ENCODE data around the gene SECISBP2. TPM values are rescaled to one million over a fixed set of nuclear protein-coding genes. Genes with fewer than 3 reads are reported as not detected.
"Not testable (repeated sequence)": the region's sequence is repeated elsewhere in the genome, so short reads cannot be mapped to it uniquely, and the experiment has no call there.

Gene SECISBP2
- total RNA-seq, 4 donors from 2014 or later: 77.1 to 110 (median 90.6) TPM

DNA sequence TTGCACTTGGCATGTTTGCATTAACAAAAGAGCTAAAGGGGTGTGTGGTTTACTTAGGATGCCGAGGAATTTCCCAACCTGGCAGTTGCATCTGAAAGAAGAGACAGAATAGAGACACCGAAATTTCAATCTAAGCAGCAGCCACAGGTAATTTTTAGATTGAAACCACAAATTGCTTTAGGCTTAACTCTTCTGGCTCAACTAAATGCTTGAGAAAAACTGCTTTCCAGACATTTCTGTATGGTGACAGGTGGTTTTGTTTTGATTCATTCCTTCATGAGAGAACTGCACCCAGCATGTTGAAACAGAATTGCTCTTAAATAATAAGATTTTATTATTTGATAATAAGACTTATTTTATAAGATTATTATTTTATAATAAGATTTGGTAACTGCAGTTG lies 21.5 kb downstream of the SECISBP2 start:
- WGBS, 2 donors: 56 to 59% methylated on average over 2 of the region's 2 CpGs
- intact Hi-C loops (cut with DNase I): no loop called here

DNA sequence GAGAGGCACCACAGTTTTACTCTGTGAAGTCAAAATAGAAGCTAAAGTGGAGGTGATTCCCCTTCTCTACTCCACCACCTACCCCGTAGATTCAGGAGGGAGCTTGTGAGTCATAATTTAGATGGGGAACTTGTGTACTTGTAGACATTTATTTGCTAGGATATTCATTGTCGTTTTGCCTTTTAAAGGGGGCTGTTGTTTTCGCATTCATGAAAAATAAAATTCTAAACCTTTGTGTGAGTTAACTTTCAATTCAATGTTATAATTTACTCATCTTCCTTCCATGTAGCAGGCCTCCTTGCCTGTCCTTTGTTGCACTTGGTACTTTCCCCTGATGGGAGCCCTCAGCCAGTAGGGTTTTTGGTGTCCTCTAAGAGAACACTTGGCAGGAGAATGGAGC lies 22.0 kb downstream of the SECISBP2 start:
- intact Hi-C loops (cut with DNase I): no loop called here
- 96% methylated on average over 3 of the region's 3 CpGs for WGBS, 2 donors
- no peak for TF ChIP-seq POLR2A (IDR thresholded peaks at IDR 0.05)
- TF ChIP-seq, protein P1, sequence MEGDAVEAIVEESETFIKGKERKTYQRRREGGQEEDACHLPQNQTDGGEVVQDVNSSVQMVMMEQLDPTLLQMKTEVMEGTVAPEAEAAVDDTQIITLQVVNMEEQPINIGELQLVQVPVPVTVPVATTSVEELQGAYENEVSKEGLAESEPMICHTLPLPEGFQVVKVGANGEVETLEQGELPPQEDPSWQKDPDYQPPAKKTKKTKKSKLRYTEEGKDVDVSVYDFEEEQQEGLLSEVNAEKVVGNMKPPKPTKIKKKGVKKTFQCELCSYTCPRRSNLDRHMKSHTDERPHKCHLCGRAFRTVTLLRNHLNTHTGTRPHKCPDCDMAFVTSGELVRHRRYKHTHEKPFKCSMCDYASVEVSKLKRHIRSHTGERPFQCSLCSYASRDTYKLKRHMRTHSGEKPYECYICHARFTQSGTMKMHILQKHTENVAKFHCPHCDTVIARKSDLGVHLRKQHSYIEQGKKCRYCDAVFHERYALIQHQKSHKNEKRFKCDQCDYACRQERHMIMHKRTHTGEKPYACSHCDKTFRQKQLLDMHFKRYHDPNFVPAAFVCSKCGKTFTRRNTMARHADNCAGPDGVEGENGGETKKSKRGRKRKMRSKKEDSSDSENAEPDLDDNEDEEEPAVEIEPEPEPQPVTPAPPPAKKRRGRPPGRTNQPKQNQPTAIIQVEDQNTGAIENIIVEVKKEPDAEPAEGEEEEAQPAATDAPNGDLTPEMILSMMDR (IDR thresholded peaks at IDR 0.05): no peak

More for the DNA sequence above, 21.5 kb downstream of the SECISBP2 start:
- H3K4me1 ChIP-seq: peaks cover 0 to 6% of the 10 kb centered on the region in 2 donors
- peak overlapping the region in 1 of 3 donors; percentile 3 for H3K27ac ChIP-seq
- no peak for DNase-seq
- H3K4me3 ChIP-seq (replicated peaks in 1 of 3): no peak overlapping the region
- TF ChIP-seq, protein P1 (IDR thresholded peaks at IDR 0.05): no peak
- no peak for TF ChIP-seq POLR2A (IDR thresholded peaks at IDR 0.05)
- no peaks in the 10 kb centered on the region for H3K9me3 ChIP-seq
- H3K36me3 ChIP-seq: peaks cover 45 to 51% of the 10 kb centered on the region in 2 donors
- no peaks in the 10 kb centered on the region for H3K27me3 ChIP-seq

DNA sequence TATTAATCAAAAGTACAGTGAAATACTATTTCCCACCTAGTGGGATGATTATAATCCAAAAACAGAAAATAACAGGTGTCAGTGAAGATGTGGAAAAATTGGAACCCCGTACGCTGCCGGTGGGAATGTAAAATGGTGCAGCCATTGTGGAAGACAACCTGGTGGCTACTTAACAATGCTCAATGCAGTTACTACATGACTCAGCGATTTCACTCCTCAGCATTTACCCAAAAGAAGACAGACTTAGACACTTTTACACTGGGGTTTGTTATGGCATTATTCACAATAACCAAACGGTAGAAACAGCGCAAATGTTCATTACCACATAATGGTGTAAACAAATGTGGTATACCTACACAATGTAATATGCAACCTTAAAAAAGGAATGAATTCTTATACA lies 23.9 kb downstream of the SECISBP2 start:
- WGBS, 2 donors: 97% methylated on average over 6 of the region's 6 CpGs
- peaks cover 50 to 58% of the 10 kb centered on the region in 2 donors for H3K36me3 ChIP-seq
- H3K4me1 ChIP-seq: peaks cover 0 to 6% of the 10 kb centered on the region in 2 donors
- H3K4me3 ChIP-seq (replicated peaks in 1 of 3): no peak overlapping the region
- intact Hi-C loops (cut with DNase I): no loop called here
- DNase-seq: no peak
- no peak for TF ChIP-seq POLR2A (IDR thresholded peaks at IDR 0.05)
- TF ChIP-seq, protein P1 (IDR thresholded peaks at IDR 0.05): no peak
- no peaks in the 10 kb centered on the region for H3K9me3 ChIP-seq
- no peaks in the 10 kb centered on the region for H3K27me3 ChIP-seq
- H3K27ac ChIP-seq: no peak overlapping the region

More for the DNA sequence above, 22.0 kb downstream of the SECISBP2 start:
- Histone ChIP-seq H3K36me3 (peaks cover 47 to 51% of the 10 kb centered on the region in 2 donors), H3K27me3 (no peaks in the 10 kb centered on the region), H3K4me3 (replicated peaks in 1 of 3) (no peak overlapping the region), H3K27ac (no peak overlapping the region), H3K9me3 (no peaks in the 10 kb centered on the region), H3K4me1 (peaks cover 0 to 6% of the 10 kb centered on the region in 2 donors)
- no peak for DNase-seq

DNA sequence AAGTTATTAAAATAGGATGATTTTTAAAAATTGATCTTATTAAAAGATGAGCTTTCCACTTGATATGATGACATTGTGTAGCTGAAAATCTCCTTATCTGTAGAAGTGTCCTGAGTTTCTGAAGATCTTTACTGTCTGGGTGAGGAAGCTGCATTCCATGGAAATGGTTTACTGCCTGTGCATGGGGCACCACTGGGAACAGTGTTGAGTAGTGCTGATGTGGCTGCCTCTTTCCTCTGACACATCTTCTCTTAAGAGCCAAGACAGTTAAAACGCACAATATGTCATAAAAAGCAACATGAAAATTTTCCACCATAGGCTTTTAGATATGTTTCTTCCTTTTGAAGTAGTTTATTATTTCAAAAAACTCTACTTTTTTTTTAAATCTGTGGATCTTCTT lies 24.6 kb downstream of the SECISBP2 start:
- peaks cover 53 to 59% of the 10 kb centered on the region in 2 donors for H3K36me3 ChIP-seq
- no peaks in the 10 kb centered on the region for H3K27me3 ChIP-seq
- H3K4me3 ChIP-seq (replicated peaks in 1 of 3): no peak overlapping the region
- no peak overlapping the region for H3K27ac ChIP-seq
- peaks cover 0 to 6% of the 10 kb centered on the region in 2 donors for H3K4me1 ChIP-seq
- 95 to 100% methylated on average over 1 of the region's 1 CpG for WGBS, 2 donors
- intact Hi-C loops (cut with DNase I): no loop called here
- no peaks in the 10 kb centered on the region for H3K9me3 ChIP-seq
- no peak for DNase-seq
- no peak for TF ChIP-seq POLR2A (IDR thresholded peaks at IDR 0.05)

DNA sequence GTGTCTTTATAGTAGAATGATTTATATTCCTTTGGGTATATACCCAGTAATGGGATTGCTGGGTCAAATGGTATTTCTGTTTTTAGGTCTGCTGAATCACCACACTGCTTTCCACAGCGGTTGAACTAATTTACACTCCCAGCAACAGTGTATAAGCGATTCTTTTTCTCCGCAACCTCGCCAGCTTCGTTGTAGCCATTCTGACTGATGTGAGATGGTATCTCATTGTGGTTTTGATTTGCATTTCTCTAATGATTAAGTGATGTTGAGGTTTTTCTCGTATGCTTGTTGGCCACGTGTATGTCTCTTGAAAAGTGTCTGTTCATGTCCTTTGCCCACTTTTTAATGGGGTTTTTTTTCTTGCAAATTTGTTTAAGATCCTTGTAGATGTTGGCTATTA lies 25.5 kb downstream of the SECISBP2 start:
- H3K27me3 ChIP-seq; DNase-seq; intact Hi-C loops (cut with DNase I); H3K4me3 ChIP-seq (replicated peaks in 1 of 3); H3K9me3 ChIP-seq; H3K27ac ChIP-seq; H3K4me1 ChIP-seq: not testable (repeated sequence)
- WGBS, 2 donors: 91 to 95% methylated on average over 7 of the region's 7 CpGs
- H3K36me3 ChIP-seq: peaks cover 60 to 67% of the 10 kb centered on the region in 2 donors

DNA sequence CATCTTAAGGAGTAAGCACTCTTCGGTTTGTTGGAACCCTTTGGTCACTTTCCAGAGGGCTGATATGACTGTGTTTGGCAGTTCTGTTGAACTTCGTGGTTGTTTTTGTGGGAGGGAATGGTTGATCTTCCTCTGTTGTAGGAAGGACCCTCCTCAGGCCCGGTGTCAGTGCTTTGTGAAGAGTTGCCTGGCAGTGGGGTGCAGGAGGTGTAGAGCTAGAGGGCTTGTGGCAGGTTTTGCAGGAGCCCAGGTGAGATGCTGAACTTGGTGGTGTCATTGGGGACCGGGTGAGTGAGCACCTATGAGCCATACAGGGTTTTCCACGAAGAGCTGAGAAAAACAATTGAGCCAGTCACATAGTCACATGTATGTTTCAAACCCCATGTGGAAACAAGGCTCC lies 27.2 kb downstream of the SECISBP2 start:
- no peaks in the 10 kb centered on the region for H3K27me3 ChIP-seq
- DNase-seq: no peak
- intact Hi-C loops (cut with DNase I): no loop called here
- no peaks in the 10 kb centered on the region for H3K9me3 ChIP-seq
- WGBS, 2 donors: 93 to 94% methylated on average over 5 of the region's 5 CpGs
- no peak for TF ChIP-seq POLR2A (IDR thresholded peaks at IDR 0.05)
- TF ChIP-seq, protein P1 (IDR thresholded peaks at IDR 0.05): no peak
- no peak overlapping the region for H3K4me3 ChIP-seq (replicated peaks in 1 of 3)
- no peaks in the 10 kb centered on the region for H3K4me1 ChIP-seq
- H3K27ac ChIP-seq: no peak overlapping the region
- peaks cover 66 to 74% of the 10 kb centered on the region in 2 donors for H3K36me3 ChIP-seq
